CD8-positive, alpha-beta memory T cell (primary cell): Measurements from ENCODE around the gene PRB4. TPM values are rescaled to one million over a fixed set of nuclear protein-coding genes. Genes with fewer than 3 reads are reported as not detected.
"Not testable (repeated sequence)": the region's sequence is repeated elsewhere in the genome, so short reads cannot be mapped to it uniquely, and the experiment has no call there.

Source experiments
- CTCF ChIA-PET: fragments of 350-600 bp; sonication (Branson Sonifier 250); formaldehyde crosslinking; loops from one replicate; lab custom pipeline; 2021; ENCODE audit warnings: antibody characterized with exemption; lab: Charles Lee
- POLR2A ChIA-PET: fragments of 350-600 bp; sonication (Branson Sonifier 250); formaldehyde crosslinking; loops from one replicate; lab custom pipeline; 2021; ENCODE audit warnings: antibody characterized with exemption; lab: Charles Lee
- DNase-seq, 5 donors: peaks; one replicate each; pipeline versions ENCODE4 v3.0.0 to v3.0.0-alpha.2; 2020 to 2022; ENCODE audit warnings: mixed read lengths in 1 of 5
- H3K27ac ChIP-seq: one replicate; pipeline ENCODE4 v1.7.0; 2013; ENCODE audit warnings: low read depth, mild to moderate bottlenecking, low read length, moderate library complexity
- H3K27me3 ChIP-seq: 2 replicates; pipeline ENCODE4 v1.7.0; 2013; ENCODE audit warnings: low read length, mild to moderate bottlenecking; ENCODE audit not compliant: insufficient read depth, poor library complexity, severe bottlenecking
- H3K36me3 ChIP-seq: 2 replicates; pipeline ENCODE4 v1.7.0; 2013; ENCODE audit warnings: mild to moderate bottlenecking, low read length, moderate library complexity; ENCODE audit not compliant: insufficient read depth
- H3K4me1 ChIP-seq: 2 replicates; pipeline ENCODE4 v1.7.0; 2013; ENCODE audit warnings: mild to moderate bottlenecking, low read length, moderate library complexity; ENCODE audit not compliant: insufficient read depth
- H3K4me3 ChIP-seq: 2 replicates; pipeline ENCODE4 v1.7.0; 2013; ENCODE audit warnings: mild to moderate bottlenecking, low read length
- H3K9me3 ChIP-seq: 2 replicates; pipeline ENCODE4 v1.7.0; 2013; ENCODE audit warnings: mild to moderate bottlenecking, low read length
- H3K27ac Mint-ChIP-seq, 8 donors: one replicate each; pipeline ENCODE4 v1.8.0; 2020 to 2021; ENCODE audit warnings: mixed read lengths in 8 of 8, mild to moderate bottlenecking in 6 of 8, inconsistent platforms in 3 of 8, moderate library complexity in 3 of 8
- H3K27me3 Mint-ChIP-seq, 2 donors: one replicate each; pipeline ENCODE4 v1.8.0; 2020 to 2021; ENCODE audit warnings: mixed read lengths in 2 of 2, mild to moderate bottlenecking in 1 of 2, moderate library complexity in 1 of 2
- H3K36me3 Mint-ChIP-seq, 3 donors: one replicate each; pipeline ENCODE4 v1.8.0; 2020 to 2021; ENCODE audit warnings: mixed read lengths in 3 of 3, inconsistent platforms in 1 of 3, mild to moderate bottlenecking in 1 of 3
- H3K4me1 Mint-ChIP-seq, 3 donors: one replicate each; pipeline ENCODE4 v1.8.0; 2020 to 2021; ENCODE audit warnings: mixed read lengths in 3 of 3, inconsistent platforms in 1 of 3, mild to moderate bottlenecking in 1 of 3
- H3K4me3 Mint-ChIP-seq, 7 donors: one replicate each; pipeline ENCODE4 v1.8.0; 2020 to 2021; ENCODE audit warnings: mixed read lengths in 7 of 7, mild to moderate bottlenecking in 6 of 7, moderate library complexity in 4 of 7, inconsistent platforms in 2 of 7
- H3K9me3 Mint-ChIP-seq, 5 donors: one replicate each; pipeline ENCODE4 v1.8.0; 2020 to 2022; ENCODE audit warnings: mixed read lengths in 5 of 5, mild to moderate bottlenecking in 3 of 5, moderate library complexity in 2 of 5, inconsistent platforms in 1 of 5
- polyA plus RNA-seq: library from polyadenylated mRNA; unstranded; fragments of 300-500 nt; fragmentation: Illumina TruSeq; gene quantifications from one replicate; pipeline ENCODE4 v1.2.3, GENCODE V29; 2021
- total RNA-seq, 2 experiments: library from RNA; stranded (reverse); gene quantifications; one replicate each; pipeline ENCODE4 v1.2.3, GENCODE V29; 2021

Gene PRB4
- total RNA-seq = not detected
- not detected for polyA plus RNA-seq

DNA sequence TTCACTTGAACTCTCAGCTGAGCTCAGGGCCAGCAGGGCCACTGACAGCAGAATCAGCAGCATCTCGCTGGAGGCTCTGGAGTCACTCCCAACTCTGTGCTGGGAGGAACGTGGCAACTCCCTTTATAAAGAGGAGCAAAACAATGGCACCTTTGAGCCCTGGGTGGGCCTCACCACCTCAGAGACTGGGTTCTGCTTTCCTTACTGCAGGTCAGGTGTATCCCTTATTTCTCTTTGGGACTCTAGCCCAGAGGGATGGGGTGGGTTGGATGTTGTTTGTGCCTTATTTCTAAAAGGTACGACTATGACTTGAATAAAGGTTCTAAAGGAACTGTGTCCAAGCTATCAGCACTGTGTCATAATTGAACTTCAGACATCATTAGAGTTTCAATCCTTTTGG, at the start of gene PRB4:
Gene PRB4, minus strand, starts transcription at position 101 of the 400 bp plus-strand sequence. Its CDS starts 38 bp downstream, at position 63.
- no peaks in the 10 kb centered on the region for H3K4me1 Mint-ChIP-seq
- H3K4me3 ChIP-seq = no peak within 1 kb of the TSS
- no peak within 1 kb of the TSS for H3K27ac Mint-ChIP-seq
- H3K9me3 ChIP-seq = no peaks in the 10 kb centered on the region
- peaks cover 0 to 50% (median 21%) of the 10 kb centered on the region in 5 donors for H3K9me3 Mint-ChIP-seq
- H3K27me3 ChIP-seq = no peaks in the 10 kb centered on the region
- CTCF ChIA-PET = no interaction called here
- H3K27ac ChIP-seq = no peak within 1 kb of the TSS
- no peak within 1 kb of the TSS for H3K4me3 Mint-ChIP-seq
- H3K27me3 Mint-ChIP-seq = peaks cover 5% of the 10 kb centered on the region in 2 donors
- POLR2A ChIA-PET = no interaction called here
- no peaks in the 10 kb centered on the region for H3K4me1 ChIP-seq
- peaks cover 0 to 20% (median 0%) of the 10 kb centered on the region in 3 donors for H3K36me3 Mint-ChIP-seq
- no peak for DNase-seq
- H3K36me3 ChIP-seq = no peaks in the 10 kb centered on the region

- H3K27ac Mint-ChIP-seq, H3K4me1 ChIP-seq, H3K27me3 ChIP-seq, CTCF ChIA-PET, H3K4me3 Mint-ChIP-seq, POLR2A ChIA-PET, H3K36me3 ChIP-seq, DNase-seq, H3K36me3 Mint-ChIP-seq, H3K4me1 Mint-ChIP-seq, H3K27ac ChIP-seq, H3K9me3 ChIP-seq, H3K4me3 ChIP-seq: not testable (repeated sequence)
- peaks cover 7 to 26% of the 10 kb centered on the region in 2 donors for H3K27me3 Mint-ChIP-seq
- peaks cover 0 to 16% (median 0%) of the 10 kb centered on the region in 5 donors for H3K9me3 Mint-ChIP-seq
These were observed 41.5 kb upstream of the PRB4 start for GRCh38 chr12:11351736-11352135.

- DNase-seq = no peak
- Histone ChIP-seq H3K27ac (no peak overlapping the region), H3K36me3 (no peaks in the 10 kb centered on the region), H3K4me3 (no peak overlapping the region), H3K9me3 (no peaks in the 10 kb centered on the region), H3K27me3 (no peaks in the 10 kb centered on the region), H3K4me1 (no peaks in the 10 kb centered on the region)
- no peak overlapping the region for H3K27ac Mint-ChIP-seq
- H3K36me3 Mint-ChIP-seq = peaks cover 0 to 7% (median 0%) of the 10 kb centered on the region in 3 donors
- ChIA-PET POLR2A (no interaction called here), CTCF (no interaction called here)
- peaks cover 0 to 4% (median 0%) of the 10 kb centered on the region in 5 donors for H3K9me3 Mint-ChIP-seq
- H3K27me3 Mint-ChIP-seq = peaks cover 4 to 14% of the 10 kb centered on the region in 2 donors
- no peak overlapping the region for H3K4me3 Mint-ChIP-seq
- no peaks in the 10 kb centered on the region for H3K4me1 Mint-ChIP-seq
These were observed 38.2 kb upstream of the PRB4 start for GRCh38 chr12:11348439-11348838.

DNA sequence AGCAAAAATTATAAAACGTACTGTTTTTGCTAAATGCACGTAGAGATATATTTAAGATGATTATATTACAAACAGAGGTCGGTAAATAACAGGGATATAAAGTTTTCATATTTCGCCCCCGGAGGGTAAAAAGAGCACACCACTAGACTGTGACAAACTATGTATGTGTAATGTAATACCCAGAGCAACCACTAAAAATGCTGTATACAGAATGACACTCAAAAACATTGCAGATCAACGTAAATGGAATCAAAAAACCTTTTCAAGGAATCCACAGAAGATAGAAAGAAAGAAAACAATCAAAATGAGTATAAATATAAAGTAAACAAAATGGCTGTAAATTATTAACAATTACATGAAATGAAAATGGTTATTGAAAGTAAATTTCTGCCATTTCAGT, 37.6 kb upstream of the PRB4 start:
- no peak overlapping the region for H3K4me3 ChIP-seq
- Mint-ChIP-seq H3K4me1 (no peaks in the 10 kb centered on the region), H3K36me3 (peaks cover 0 to 13% (median 0%) of the 10 kb centered on the region in 3 donors), H3K9me3 (peaks cover 0 to 4% (median 0%) of the 10 kb centered on the region in 5 donors), H3K27me3 (peaks cover 4 to 14% of the 10 kb centered on the region in 2 donors), H3K4me3 (no peak overlapping the region), H3K27ac (no peak overlapping the region)
- no peak for DNase-seq
- H3K27me3 ChIP-seq = no peaks in the 10 kb centered on the region
- no peaks in the 10 kb centered on the region for H3K9me3 ChIP-seq
- no peaks in the 10 kb centered on the region for H3K36me3 ChIP-seq
- no peaks in the 10 kb centered on the region for H3K4me1 ChIP-seq
- no peak overlapping the region for H3K27ac ChIP-seq
- ChIA-PET POLR2A (no interaction called here), CTCF (no interaction called here)

DNA sequence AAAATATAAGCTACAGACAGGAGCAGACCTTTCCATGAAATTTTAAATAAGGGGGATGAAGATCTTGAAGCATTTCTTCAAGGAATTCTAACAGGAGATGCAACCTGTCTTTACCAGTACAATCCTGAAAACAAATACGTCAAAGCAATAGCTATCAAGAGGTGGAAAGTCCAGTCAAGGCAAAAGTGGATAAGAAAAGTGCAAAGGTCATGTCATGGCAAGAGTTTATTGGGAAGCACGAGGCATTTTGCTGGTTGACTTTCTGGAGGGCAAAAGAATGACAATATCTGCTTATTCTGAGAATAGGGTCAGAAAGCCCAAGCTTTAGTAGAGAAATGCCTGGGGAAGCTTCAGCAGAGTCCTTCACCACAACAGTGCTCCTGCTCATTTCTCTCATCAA, 34.3 kb upstream of the PRB4 start:
- H3K27me3 Mint-ChIP-seq = peaks cover 4 to 5% of the 10 kb centered on the region in 2 donors
- Histone ChIP-seq H3K9me3 (no peaks in the 10 kb centered on the region), H3K4me3 (no peak overlapping the region), H3K27ac (no peak overlapping the region), H3K36me3 (no peaks in the 10 kb centered on the region), H3K27me3 (no peaks in the 10 kb centered on the region), H3K4me1 (no peaks in the 10 kb centered on the region)
- CTCF ChIA-PET = no interaction called here
- no peak overlapping the region for H3K4me3 Mint-ChIP-seq
- DNase-seq = no peak
- peaks cover 0 to 20% (median 0%) of the 10 kb centered on the region in 3 donors for H3K36me3 Mint-ChIP-seq
- POLR2A ChIA-PET = no interaction called here
- peaks cover 0 to 14% (median 3%) of the 10 kb centered on the region in 5 donors for H3K9me3 Mint-ChIP-seq
- no peak overlapping the region for H3K27ac Mint-ChIP-seq
- H3K4me1 Mint-ChIP-seq = no peaks in the 10 kb centered on the region

GRCh38 chr12:11324426-11324825, 14.2 kb upstream of the PRB4 start:
- no peaks in the 10 kb centered on the region for H3K4me1 Mint-ChIP-seq
- peaks cover 3 to 36% (median 7%) of the 10 kb centered on the region in 5 donors for H3K9me3 Mint-ChIP-seq
- Histone ChIP-seq H3K4me3 (no peak overlapping the region), H3K27me3 (no peaks in the 10 kb centered on the region), H3K36me3 (no peaks in the 10 kb centered on the region), H3K27ac (no peak overlapping the region), H3K4me1 (no peaks in the 10 kb centered on the region), H3K9me3 (no peaks in the 10 kb centered on the region)
- H3K27me3 Mint-ChIP-seq = peaks cover 0 to 4% of the 10 kb centered on the region in 2 donors
- DNase-seq = no peak
- no peak overlapping the region for H3K4me3 Mint-ChIP-seq
- ChIA-PET POLR2A (no interaction called here), CTCF (no interaction called here)
- H3K36me3 Mint-ChIP-seq = peaks cover 0 to 19% (median 0%) of the 10 kb centered on the region in 3 donors
- no peak overlapping the region for H3K27ac Mint-ChIP-seq

DNA sequence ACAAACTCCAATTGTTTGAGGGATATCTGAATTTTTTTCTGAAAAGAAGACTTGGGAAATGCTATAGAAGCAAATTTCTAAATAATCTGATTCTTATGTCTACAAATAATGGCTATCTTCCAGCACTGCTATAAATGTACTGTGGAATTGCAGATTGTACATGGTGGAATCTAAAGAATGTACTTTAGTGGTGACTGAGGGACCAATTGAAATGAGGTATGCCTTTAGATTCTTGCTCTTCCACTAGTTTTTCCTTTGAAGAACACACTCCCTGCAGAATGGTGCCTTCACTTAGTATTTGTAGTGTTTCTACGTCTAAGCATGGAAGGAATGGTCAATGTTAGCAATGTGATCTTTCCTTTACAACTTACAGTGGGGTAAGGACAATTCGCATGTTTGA, 11.7 kb upstream of the PRB4 start:
- no peak for DNase-seq
- Histone ChIP-seq H3K27ac (no peak overlapping the region), H3K4me1 (no peaks in the 10 kb centered on the region), H3K36me3 (no peaks in the 10 kb centered on the region), H3K4me3 (no peak overlapping the region), H3K27me3 (no peaks in the 10 kb centered on the region), H3K9me3 (no peaks in the 10 kb centered on the region)
- H3K9me3 Mint-ChIP-seq = peaks cover 12 to 44% (median 22%) of the 10 kb centered on the region in 5 donors
- H3K27ac Mint-ChIP-seq = no peak overlapping the region
- CTCF ChIA-PET = no interaction called here
- no peaks in the 10 kb centered on the region for H3K4me1 Mint-ChIP-seq
- H3K27me3 Mint-ChIP-seq = peaks cover 0 to 2% of the 10 kb centered on the region in 2 donors
- H3K36me3 Mint-ChIP-seq = peaks cover 0 to 17% (median 0%) of the 10 kb centered on the region in 3 donors
- no peak overlapping the region for H3K4me3 Mint-ChIP-seq
- POLR2A ChIA-PET = no interaction called here

DNA sequence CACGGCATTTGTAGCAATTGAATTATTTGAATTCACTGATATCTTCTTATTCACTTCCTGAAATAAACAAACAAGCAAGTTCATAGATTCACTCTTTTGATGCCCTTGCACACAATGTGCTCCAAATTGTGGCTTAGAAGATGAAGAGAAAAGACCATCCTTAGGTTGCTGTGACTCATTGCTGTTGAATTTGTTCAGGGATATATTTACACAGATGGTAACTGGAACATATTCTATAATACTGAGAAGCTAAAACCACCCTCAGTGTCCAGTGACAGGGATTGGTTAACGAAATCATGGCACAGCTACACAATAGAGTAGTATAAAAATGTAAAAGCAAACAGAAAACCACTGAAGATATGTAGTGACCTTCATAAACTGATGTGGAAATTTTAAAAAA, 3.1 kb downstream of the PRB4 start:
- H3K27ac Mint-ChIP-seq = no peak overlapping the region
- peaks cover 0 to 2% of the 10 kb centered on the region in 2 donors for H3K27me3 Mint-ChIP-seq
- H3K36me3 Mint-ChIP-seq = peaks cover 0 to 7% (median 0%) of the 10 kb centered on the region in 3 donors
- H3K4me1 Mint-ChIP-seq = no peaks in the 10 kb centered on the region
- H3K9me3 Mint-ChIP-seq = peaks cover 0 to 46% (median 16%) of the 10 kb centered on the region in 5 donors
- ChIA-PET POLR2A (no interaction called here), CTCF (no interaction called here)
- no peaks in the 10 kb centered on the region for H3K36me3 ChIP-seq
- H3K4me3 ChIP-seq = no peak overlapping the region
- no peaks in the 10 kb centered on the region for H3K9me3 ChIP-seq
- no peaks in the 10 kb centered on the region for H3K27me3 ChIP-seq
- DNase-seq = no peak
- no peak overlapping the region for H3K27ac ChIP-seq
- no peaks in the 10 kb centered on the region for H3K4me1 ChIP-seq
- H3K4me3 Mint-ChIP-seq = no peak overlapping the region
